ENCODE data around the gene SMAD3. TPM values are rescaled to one million over a fixed set of nuclear protein-coding genes. Genes with fewer than 3 reads are reported as not detected.
A peak's percentile ranks its signal among the peaks of the same experiment; 100 is the strongest.

The SMAD3 gene
- total RNA-seq, 1 donor, result 67.8 TPM

- TF ChIP-seq CTCF (IDR thresholded peaks at IDR 0.05; ENCODE audit: insufficient read depth, low read depth, low read length), result no peak
- H3K4me3 ChIP-seq (ENCODE audit: low read depth, low read length), result peak overlapping the region; percentile 43
- no peak for DNase-seq (ENCODE audit: low read depth)
Observed at GRCh38 chr15:67098768-67099282, 33.4 kb downstream of the SMAD3 start.

GRCh38 chr15:67100124-67100791, 34.9 kb downstream of the SMAD3 start:
- no peak for TF ChIP-seq CTCF (IDR thresholded peaks at IDR 0.05; ENCODE audit: insufficient read depth, low read depth, low read length)
- no peak overlapping the region for H3K4me3 ChIP-seq (ENCODE audit: low read depth, low read length)
- DNase-seq (ENCODE audit: low read depth), result no peak

- no peak overlapping the region for H3K4me3 ChIP-seq (ENCODE audit: low read depth, low read length)
- no peak for TF ChIP-seq CTCF (IDR thresholded peaks at IDR 0.05; ENCODE audit: insufficient read depth, low read depth, low read length)
- DNase-seq (ENCODE audit: low read depth), result no peak
Observed at GRCh38 chr15:67100801-67101581, 35.6 kb downstream of the SMAD3 start.

GRCh38 chr15:67101911-67102598, 36.7 kb downstream of the SMAD3 start:
- TF ChIP-seq CTCF (IDR thresholded peaks at IDR 0.05; ENCODE audit: insufficient read depth, low read depth, low read length), result no peak
- no peak overlapping the region for H3K4me3 ChIP-seq (ENCODE audit: low read depth, low read length)
- no peak for DNase-seq (ENCODE audit: low read depth)

GRCh38 chr15:67102599-67102929, 37.2 kb downstream of the SMAD3 start:
- no peak for DNase-seq (ENCODE audit: low read depth)
- H3K4me3 ChIP-seq (ENCODE audit: low read depth, low read length), result no peak overlapping the region
- TF ChIP-seq CTCF (IDR thresholded peaks at IDR 0.05; ENCODE audit: insufficient read depth, low read depth, low read length), result no peak

- no peak for TF ChIP-seq CTCF (IDR thresholded peaks at IDR 0.05; ENCODE audit: insufficient read depth, low read depth, low read length)
- H3K4me3 ChIP-seq (ENCODE audit: low read depth, low read length), result no peak overlapping the region
- DNase-seq (ENCODE audit: low read depth), result no peak
Observed at GRCh38 chr15:67103021-67103420, 37.6 kb downstream of the SMAD3 start.
